HepG2 (cell line): ENCODE data around the gene FGF18. TPM values are rescaled to one million over a fixed set of nuclear protein-coding genes. Genes with fewer than 3 reads are reported as not detected.

Source experiments
- CENPT ChIP-seq: sonication (generic); formaldehyde crosslinking; IDR thresholded peaks from 2 replicates; pipeline ENCODE4 v1.8.0; 2022; ENCODE audit warnings: low read depth, mild to moderate bottlenecking, moderate library complexity, missing genetic modification reagents
- CERS6 ChIP-seq: sonication (generic); formaldehyde crosslinking; IDR thresholded peaks from 2 replicates; pipeline ENCODE4 v1.5.0; 2020; ENCODE audit warnings: missing genetic modification reagents
- CSRNP1 ChIP-seq: sonication (generic); formaldehyde crosslinking; IDR thresholded peaks from 2 replicates; pipeline ENCODE4 v1.8.1; 2023; ENCODE audit warnings: mild to moderate bottlenecking, missing genetic modification reagents
- DZIP1 ChIP-seq: sonication (generic); formaldehyde crosslinking; IDR thresholded peaks from 2 replicates; pipeline ENCODE4 v1.5.0; 2020; ENCODE audit warnings: mild to moderate bottlenecking, missing genetic modification reagents
- HMG20A ChIP-seq: IDR thresholded peaks from 2 replicates; pipeline ENCODE4 v1.6.1; 2016; ENCODE audit warnings: borderline replicate concordance
- IRF2 ChIP-seq: IDR thresholded peaks from 2 replicates; pipeline ENCODE4 v1.6.1; 2018; ENCODE audit warnings: missing genetic modification reagents, missing compliant biosample characterization
- JUN ChIP-seq: sonication (generic); formaldehyde crosslinking; IDR thresholded peaks from 2 replicates; pipeline ENCODE4 v1.4.0; 2020; ENCODE audit warnings: mild to moderate bottlenecking, missing genetic modification reagents
- KAT2B ChIP-seq: fragments of 150-350 bp; IDR thresholded peaks from 2 replicates; pipeline ENCODE4 v1.6.1; 2014; ENCODE audit warnings: low read depth, low read length, borderline replicate concordance
- KDM6A ChIP-seq: IDR thresholded peaks from 2 replicates; pipeline ENCODE4 v1.6.1; 2016; ENCODE audit warnings: low read depth
- MIER2 ChIP-seq: IDR thresholded peaks from 2 replicates; pipeline ENCODE4 v1.6.1; 2016; ENCODE audit warnings: missing biosample characterization, missing genetic modification reagents
- MYPOP ChIP-seq: sonication (generic); formaldehyde crosslinking; IDR thresholded peaks from 2 replicates; pipeline ENCODE4 v1.8.1; 2023; ENCODE audit warnings: mild to moderate bottlenecking, moderate library complexity, missing genetic modification reagents
- RORA ChIP-seq: sonication (generic); formaldehyde crosslinking; IDR thresholded peaks from 2 replicates; pipeline ENCODE4 v1.5.0; 2020; ENCODE audit warnings: mild to moderate bottlenecking, missing genetic modification reagents, moderate library complexity
- SMARCE1 ChIP-seq: fragments of 450-650 bp; IDR thresholded peaks from 2 replicates; pipeline ENCODE4 v1.6.1; 2017; ENCODE audit warnings: borderline replicate concordance
- SOX6 ChIP-seq, 2 experiments: fragments of 450-650 bp in 1 of 2; sonication (generic) in 1 of 2; formaldehyde crosslinking in 1 of 2; IDR thresholded peaks; 2 replicates each; pipeline versions ENCODE4 v1.4.0 to v1.6.1; 2017 to 2020; ENCODE audit warnings: antibody characterized with exemption in 1 of 2, mild to moderate bottlenecking in 1 of 2, missing genetic modification reagents in 1 of 2
- TFAP4 ChIP-seq: sonication (generic); IDR thresholded peaks from 2 replicates; pipeline ENCODE4 v1.6.1; 2016; ENCODE audit warnings: low read depth, borderline replicate concordance
- ZBTB39 ChIP-seq: sonication (generic); formaldehyde crosslinking; IDR thresholded peaks from 2 replicates; pipeline ENCODE4 v1.5.0; 2020; ENCODE audit warnings: missing genetic modification reagents
- ZFP90 ChIP-seq: sonication (generic); formaldehyde crosslinking; IDR thresholded peaks from 2 replicates; pipeline ENCODE4 v1.8.0; 2022; ENCODE audit warnings: missing genetic modification reagents, mild to moderate bottlenecking, inconsistent platforms, borderline replicate concordance
- ZMAT5 ChIP-seq: sonication (generic); formaldehyde crosslinking; IDR thresholded peaks from 2 replicates; pipeline ENCODE4 v1.5.0; 2020; ENCODE audit warnings: mild to moderate bottlenecking, low read depth, missing genetic modification reagents, borderline replicate concordance
- ZNF546 ChIP-seq: sonication (generic); formaldehyde crosslinking; conservative IDR thresholded peaks from 2 replicates; pipeline ENCODE4 v1.8.1; 2023; ENCODE audit warnings: mild to moderate bottlenecking, missing genetic modification reagents
- ZNF740 ChIP-seq: sonication (generic); formaldehyde crosslinking; IDR thresholded peaks from 2 replicates; pipeline ENCODE4 v1.4.0; 2020; ENCODE audit warnings: missing genetic modification reagents
- polyA plus RNA-seq, 8 experiments: library from polyadenylated mRNA; depleted of rRNA in 3 of 8; stranded (reverse) in 7 of 8; unstranded in 1 of 8; fragments of >200 nt; fragmentation: Illumina TruSeq in 4 of 8; extraction: Trizol in 4 of 8; gene quantifications; 2 replicates each; pipeline versions ENCODE4 v1.2.1 to v1.2.3, GENCODE V29; 2011 to 2016; ENCODE audit warnings: low read depth in 4 of 8, missing spikeins in 1 of 8, mixed read lengths in 1 of 8; ENCODE audit not compliant: insufficient read depth in 1 of 8
- total RNA-seq, 5 experiments: library from RNA; depleted of rRNA; stranded (reverse); fragments of >200 nt; fragmentation: Illumina TruSeq; extraction: Trizol; gene quantifications; 2 replicates each; pipeline ENCODE4 v1.2.3, GENCODE V29; 2016; ENCODE audit warnings: low read depth in 1 of 5

Gene FGF18
- total and polyA plus RNA-seq, 2 of the 13 experiments (the other 11 are each of a cell fraction or from before 2014, with no cell fraction given), result not detected

- TF ChIP-seq SOX6 (IDR thresholded peaks at IDR 0.05) (no peak), SOX6 (CRISPR knock-in tag; IDR thresholded peaks at IDR 0.05) (no peak), ZMAT5 (CRISPR knock-in tag) (no peak), DZIP1 (CRISPR knock-in tag) (no peak), MIER2 (CRISPR knock-in tag) (no peak), CENPT (CRISPR knock-in tag) (no peak), JUN (CRISPR knock-in tag) (no peak), ZNF546 (CRISPR knock-in tag) (0 out of 2 replicates have a peak, but pooled peaks have one; percentile 4), ZNF740 (CRISPR knock-in tag) (peak; percentile 6; the same call in 1 of the 2 replicates), MYPOP (CRISPR knock-in tag) (no peak), ZBTB39 (CRISPR knock-in tag) (no peak), TFAP4 (no peak), CSRNP1 (CRISPR knock-in tag) (no peak; the same call in 1 of the 2 replicates), RORA (CRISPR knock-in tag) (no peak), HMG20A (CRISPR knock-in tag) (no peak), CERS6 (CRISPR knock-in tag) (no peak), SMARCE1 (no peak), ZFP90 (CRISPR knock-in tag) (no peak), KDM6A (CRISPR knock-in tag) (no peak), KAT2B (no peak), IRF2 (CRISPR knock-in tag) (no peak)
Measured at GRCh38 chr5:171388816-171389168, 30.7 kb upstream of the FGF18 start (continued).
